GM13977 (cell line): ENCODE results near the gene QPRT.
A peak's percentile ranks its signal among the peaks of the same experiment; 100 is the strongest.
"Not testable (repeated sequence)": the region's sequence is repeated elsewhere in the genome, so short reads cannot be mapped to it uniquely, and the experiment has no call there.

ENCODE experiments used
- DNase-seq: peaks from one replicate; pipeline ENCODE4 v3.0.0; 2012; ENCODE audit warnings: low spot score
- CTCF ChIP-seq: IDR thresholded peaks from 2 replicates; pipeline ENCODE4 v1.5.1; 2012; ENCODE audit warnings: mild to moderate bottlenecking, control low read depth; ENCODE audit not compliant: insufficient read depth; ENCODE audit errors: extremely low read depth, missing control alignments
- in situ Hi-C: fragments of 300-500 bp; cut with MboI; formaldehyde crosslinking; loops from one replicate; pipeline ENCODE4 v1.12.0; 2022; ENCODE audit warnings: low sequenced_read_pairs, low pct_unique_long_range_greater_than_20kb, mixed read lengths, inconsistent platforms; ENCODE audit not compliant: unreplicated experiment

QPRT gene

GRCh38 chr16:29721167-29721879 lies 42.3 kb downstream of the QPRT start:
- in situ Hi-C loops, DNase-seq: not testable (repeated sequence)
- peak; percentile 72 for TF ChIP-seq CTCF

- DNase-seq, result no peak
- in situ Hi-C loops, result no loop called here
- TF ChIP-seq CTCF, result no peak
Measured at GRCh38 chr16:29726845-29727377, 47.9 kb downstream of the QPRT start.

DNA sequence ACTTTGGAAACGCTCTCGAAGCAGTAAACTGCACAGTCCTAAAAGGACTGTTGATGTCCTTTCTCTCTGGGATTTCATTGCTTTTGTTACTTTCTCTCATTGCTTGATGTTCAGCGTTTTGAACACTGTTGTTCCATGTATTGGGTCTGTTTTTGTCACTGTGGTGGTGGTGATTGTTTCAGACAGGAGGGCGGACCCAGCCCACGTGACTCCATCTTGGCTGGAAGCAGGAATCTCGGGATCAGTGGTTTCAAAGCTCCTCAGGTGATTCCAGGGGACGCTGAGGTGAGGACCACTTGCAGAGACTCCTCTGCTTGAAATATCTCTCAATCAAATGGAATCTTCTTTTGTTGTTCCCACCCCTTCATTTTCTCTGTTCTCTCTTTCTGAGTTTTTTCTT lies 48.5 kb downstream of the QPRT start:
- in situ Hi-C loops, result no loop called here
- no peak for DNase-seq
- TF ChIP-seq CTCF, result no peak

DNA sequence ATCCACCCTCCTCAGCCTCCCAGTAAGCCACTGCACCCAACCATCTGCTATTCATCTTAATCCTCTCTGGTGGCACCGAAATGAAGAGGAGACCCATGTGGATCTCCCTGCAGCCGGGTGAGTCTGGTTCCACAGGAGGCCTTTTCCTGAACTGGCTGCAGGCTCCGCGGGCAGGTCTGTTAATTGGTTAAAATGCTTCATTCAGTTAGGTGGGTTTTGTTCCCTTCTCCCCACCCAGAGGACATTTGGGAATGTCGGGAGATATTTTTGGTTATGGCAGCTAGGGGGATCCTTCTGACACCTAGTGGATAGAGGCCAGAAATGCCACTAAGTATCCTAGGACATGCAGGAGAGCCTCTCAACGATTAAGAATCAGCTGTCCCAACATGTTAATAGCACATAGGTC lies 50.1 kb downstream of the QPRT start:
- in situ Hi-C loops, result no loop called here
- peak; percentile 36 for TF ChIP-seq CTCF

GRCh38 chr16:29730649-29731048 lies 51.7 kb downstream of the QPRT start:
- TF ChIP-seq CTCF, result no peak
- in situ Hi-C loops, result loop anchor here (10.0 kb wide), 1 partner anchor 54 kb away; no protein-coding TSS in a partner anchor

More for the DNA sequence above, 50.1 kb downstream of the QPRT start:
- DNase-seq, result no peak

DNA sequence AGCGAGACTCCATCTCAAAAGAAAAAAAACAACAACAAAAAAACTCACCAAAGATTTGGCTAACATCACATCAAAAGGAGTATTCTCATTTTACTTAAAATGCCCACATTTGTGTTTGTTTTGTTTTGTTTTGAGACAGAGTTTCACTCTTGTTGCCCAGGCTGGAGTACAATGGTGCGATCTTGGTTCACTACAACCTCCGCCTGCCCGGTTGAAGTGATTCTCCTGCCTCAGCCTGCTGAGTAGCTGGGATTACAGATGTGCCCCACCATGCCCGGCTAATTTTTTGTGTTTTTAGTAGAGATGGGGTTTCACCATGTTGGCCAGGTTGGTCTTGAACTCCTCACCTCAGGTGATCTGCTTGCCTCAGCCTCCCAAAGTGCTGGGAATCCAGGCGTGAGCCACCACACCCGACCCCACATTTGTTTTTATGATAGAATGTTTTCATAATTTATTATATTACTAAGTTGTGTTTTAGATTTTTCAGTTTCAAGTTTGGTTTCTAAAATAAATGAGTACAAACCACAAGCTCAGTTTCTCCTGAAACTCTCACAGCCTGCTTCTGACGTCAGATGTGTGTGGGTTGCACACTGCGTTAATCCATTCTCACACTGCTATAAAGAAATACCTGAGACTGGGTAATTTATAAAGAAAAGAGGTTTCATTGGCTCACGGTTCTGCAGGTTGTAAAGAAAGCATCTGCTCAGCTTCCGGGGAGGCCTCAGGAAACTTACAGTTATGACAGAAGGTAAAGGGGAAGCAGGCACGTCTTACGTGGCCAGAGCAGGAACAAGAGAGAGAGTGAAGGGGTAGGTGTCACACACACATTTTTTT lies 53.0 kb downstream of the QPRT start:
- DNase-seq, result peak; percentile 77
- in situ Hi-C loops, result loop anchor here (10.0 kb wide), 1 partner anchor 53 kb away; no protein-coding TSS in a partner anchor

More at GRCh38 chr16:29730649-29731048, 51.7 kb downstream of the QPRT start:
- no peak for DNase-seq
